ENCODE measurements around the gene PRR19.
A peak's percentile ranks its signal among the peaks of the same experiment; 100 is the strongest.

The PRR19 gene

GRCh38 chr19:42267644-42268141 is 34.2 kb upstream of the PRR19 start:
- no peaks in the 10 kb centered on the region for H3K27me3 ChIP-seq
- H3K36me3 ChIP-seq: peaks cover 13% of the 10 kb centered on the region
- peak overlapping the region; percentile 77 to 83 for H3K4me3 ChIP-seq (ENCODE audit: low read depth in 1 of 2, low read length in 1 of 2)
- H3K9me3 ChIP-seq: no peaks in the 10 kb centered on the region
- peaks cover 32 to 39% of the 10 kb centered on the region in 2 experiments for H3K4me1 ChIP-seq (ENCODE audit: control insufficient read depth in 1 of 2, insufficient read depth in 1 of 2, low read depth in 1 of 2, low read length in 1 of 2)
- H3K27ac ChIP-seq: peak overlapping the region; percentile 99
- TF ChIP-seq CTCF (IDR thresholded peaks at IDR 0.05): no peak

- peak; percentile 47 for TF ChIP-seq CTCF (IDR thresholded peaks at IDR 0.05)
- Histone ChIP-seq H3K9me3 (no peaks in the 10 kb centered on the region), H3K4me3 (ENCODE audit: low read depth in 1 of 2, low read length in 1 of 2) (peak overlapping the region; percentile 77 to 83), H3K27me3 (no peaks in the 10 kb centered on the region), H3K36me3 (peaks cover 18% of the 10 kb centered on the region), H3K4me1 (ENCODE audit: control insufficient read depth in 1 of 2, insufficient read depth in 1 of 2, low read depth in 1 of 2, low read length in 1 of 2) (peaks cover 32 to 39% of the 10 kb centered on the region in 2 experiments), H3K27ac (peak overlapping the region; percentile 99)
Measured at GRCh38 chr19:42268142-42268703, 33.7 kb upstream of the PRR19 start.

- Histone ChIP-seq H3K27ac (peak within 1 kb of the TSS; percentile 99), H3K4me3 (ENCODE audit: low read depth in 1 of 2, low read length in 1 of 2) (peak within 1 kb of the TSS; percentile 77 to 83), H3K36me3 (peaks cover 25% of the 10 kb centered on the region), H3K27me3 (no peaks in the 10 kb centered on the region), H3K9me3 (no peaks in the 10 kb centered on the region), H3K4me1 (ENCODE audit: control insufficient read depth in 1 of 2, insufficient read depth in 1 of 2, low read depth in 1 of 2, low read length in 1 of 2) (peaks cover 32 to 39% of the 10 kb centered on the region in 2 experiments)
- peak; percentile 4 for TF ChIP-seq CTCF (IDR thresholded peaks at IDR 0.05)
Measured at GRCh38 chr19:42268704-42269477, 33.0 kb upstream of the PRR19 start, which contains the start of gene CIC. TSS of gene CIC (plus strand) at chr19:42269252. CDS start at chr19:42271784, 2,532 bp downstream.

GRCh38 chr19:42269478-42270345 is 32.2 kb upstream of the PRR19 start:
- Histone ChIP-seq H3K27ac (peak overlapping the region; percentile 99), H3K36me3 (peaks cover 33% of the 10 kb centered on the region), H3K4me1 (ENCODE audit: control insufficient read depth in 1 of 2, insufficient read depth in 1 of 2, low read depth in 1 of 2, low read length in 1 of 2) (peaks cover 32 to 39% of the 10 kb centered on the region in 2 experiments), H3K27me3 (no peaks in the 10 kb centered on the region), H3K9me3 (no peaks in the 10 kb centered on the region), H3K4me3 (ENCODE audit: low read depth in 1 of 2, low read length in 1 of 2) (peak overlapping the region; percentile 72 to 83)
- TF ChIP-seq CTCF (IDR thresholded peaks at IDR 0.05): no peak

- no peaks in the 10 kb centered on the region for H3K27me3 ChIP-seq
- peak overlapping the region; percentile 72 to 83 for H3K4me3 ChIP-seq (ENCODE audit: low read depth in 1 of 2, low read length in 1 of 2)
- peaks cover 32 to 39% of the 10 kb centered on the region in 2 experiments for H3K4me1 ChIP-seq (ENCODE audit: control insufficient read depth in 1 of 2, insufficient read depth in 1 of 2, low read depth in 1 of 2, low read length in 1 of 2)
- peak; percentile 29 for TF ChIP-seq CTCF (IDR thresholded peaks at IDR 0.05)
- H3K27ac ChIP-seq: peak overlapping the region; percentile 99
- no peaks in the 10 kb centered on the region for H3K9me3 ChIP-seq
- H3K36me3 ChIP-seq: peaks cover 39% of the 10 kb centered on the region
Measured at GRCh38 chr19:42270346-42271044, 31.4 kb upstream of the PRR19 start.
